GM21423 (cell line): ENCODE results near the gene PTPN14.
"Not testable (repeated sequence)": the region's sequence is repeated elsewhere in the genome, so short reads cannot be mapped to it uniquely, and the experiment has no call there.

Experiments
- ATAC-seq: cut with Tn5 transposase; IDR thresholded peaks from one replicate; pipeline ENCODE4 v1.9.1; 2021; ENCODE audit warnings: mild to moderate bottlenecking, moderate library complexity; ENCODE audit not compliant: unreplicated experiment

Gene PTPN14

DNA sequence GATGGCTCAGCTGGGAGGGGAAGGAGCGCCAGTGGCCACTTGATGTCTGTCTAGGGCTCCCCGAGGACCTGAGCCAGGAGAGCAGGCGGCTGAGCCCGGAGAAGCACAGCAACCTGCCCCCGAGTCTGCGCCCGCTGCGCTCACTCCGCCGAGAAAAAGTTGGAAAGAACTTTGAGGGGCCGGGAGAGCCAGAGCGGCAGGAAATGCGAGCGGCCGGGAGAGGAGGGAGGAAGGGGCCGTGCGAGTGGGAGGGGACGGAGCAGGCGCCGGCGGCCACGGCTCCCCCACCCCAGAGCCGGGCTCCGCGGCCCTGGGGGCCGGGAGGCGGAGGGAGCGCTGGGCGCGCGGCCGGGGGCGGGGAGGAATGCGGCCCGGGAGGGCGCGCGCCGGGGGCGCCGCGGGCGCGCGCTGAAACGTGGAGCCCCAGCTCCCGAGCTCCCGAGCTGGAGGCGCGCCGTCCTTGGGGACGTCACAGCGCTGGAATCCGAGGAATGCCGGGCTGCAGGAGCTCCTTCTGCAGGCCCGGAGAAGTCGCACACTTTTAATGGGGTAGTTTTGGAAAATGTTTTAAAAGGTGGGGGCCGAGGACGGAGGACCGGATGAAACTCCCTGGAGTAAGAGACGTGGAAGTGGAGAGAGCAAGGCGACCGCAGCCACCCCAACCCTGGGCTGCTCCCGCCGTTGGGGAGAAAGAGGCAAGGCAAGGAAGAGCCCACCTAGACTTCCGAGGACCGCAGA, at the start of gene PTPN14:
Gene PTPN14, minus strand, starts transcription at position 167 of the 738 bp plus-strand sequence. CDS start 86,799 bp downstream, outside the sequence.
- ATAC-seq, result peak; percentile 39

DNA sequence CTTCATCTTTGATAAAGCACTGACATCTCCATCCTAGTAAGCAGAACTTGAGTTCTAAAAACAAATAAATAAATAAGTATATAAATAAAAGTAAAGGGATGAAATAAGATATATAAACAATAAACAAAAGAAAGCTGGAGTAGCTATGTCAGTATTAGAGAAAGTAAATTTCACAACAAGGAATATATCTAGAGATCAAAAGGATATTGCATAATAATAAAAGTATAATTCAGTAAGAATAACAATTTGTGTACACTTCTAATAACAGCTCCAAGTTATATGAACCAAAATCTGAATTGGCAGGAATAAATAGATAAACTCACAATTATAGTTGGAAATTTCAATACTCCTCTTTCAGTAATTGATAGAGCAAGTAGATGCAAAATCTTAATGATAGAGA, 41.8 kb upstream of the PTPN14 start:
- ATAC-seq, result no peak

DNA sequence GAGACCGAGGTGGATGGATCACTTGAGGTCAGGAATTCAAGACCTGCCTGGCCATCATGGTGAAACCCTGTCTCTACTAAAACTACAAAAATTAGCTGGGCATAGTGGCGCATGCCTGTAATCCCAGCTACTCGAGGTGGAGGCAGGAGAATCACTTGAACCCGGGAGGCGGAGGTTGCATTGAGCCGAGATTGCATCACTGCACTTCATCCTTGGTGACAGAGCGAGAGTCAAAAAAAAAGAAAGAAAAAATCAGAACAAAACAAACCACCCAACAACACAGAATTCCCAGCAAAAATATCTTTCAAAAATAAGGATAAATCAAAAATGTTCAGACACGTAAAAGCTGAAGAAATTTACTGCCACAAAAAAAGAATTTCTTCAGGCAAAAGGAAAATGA, 40.5 kb upstream of the PTPN14 start:
- ATAC-seq, result not testable (repeated sequence)

DNA sequence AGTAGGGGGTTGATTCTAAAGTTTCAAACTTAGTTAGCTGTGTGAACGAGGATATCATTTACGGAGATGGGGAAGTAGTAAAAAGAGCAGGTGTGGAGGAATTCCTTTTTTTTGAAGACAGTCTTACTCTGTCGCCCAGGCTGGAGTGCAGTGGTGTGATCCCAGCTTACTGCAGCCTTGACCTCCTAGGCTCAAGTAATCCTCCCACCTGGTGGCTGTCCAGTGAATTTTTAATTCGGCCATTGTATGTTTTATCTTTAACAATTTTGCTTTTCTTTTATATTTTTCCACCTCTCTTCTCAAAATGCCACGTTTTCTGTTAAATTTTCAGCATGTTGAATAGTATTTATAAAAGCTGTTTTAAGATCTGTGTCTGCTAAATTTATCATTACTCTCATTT, 39.3 kb upstream of the PTPN14 start:
- no peak for ATAC-seq

DNA sequence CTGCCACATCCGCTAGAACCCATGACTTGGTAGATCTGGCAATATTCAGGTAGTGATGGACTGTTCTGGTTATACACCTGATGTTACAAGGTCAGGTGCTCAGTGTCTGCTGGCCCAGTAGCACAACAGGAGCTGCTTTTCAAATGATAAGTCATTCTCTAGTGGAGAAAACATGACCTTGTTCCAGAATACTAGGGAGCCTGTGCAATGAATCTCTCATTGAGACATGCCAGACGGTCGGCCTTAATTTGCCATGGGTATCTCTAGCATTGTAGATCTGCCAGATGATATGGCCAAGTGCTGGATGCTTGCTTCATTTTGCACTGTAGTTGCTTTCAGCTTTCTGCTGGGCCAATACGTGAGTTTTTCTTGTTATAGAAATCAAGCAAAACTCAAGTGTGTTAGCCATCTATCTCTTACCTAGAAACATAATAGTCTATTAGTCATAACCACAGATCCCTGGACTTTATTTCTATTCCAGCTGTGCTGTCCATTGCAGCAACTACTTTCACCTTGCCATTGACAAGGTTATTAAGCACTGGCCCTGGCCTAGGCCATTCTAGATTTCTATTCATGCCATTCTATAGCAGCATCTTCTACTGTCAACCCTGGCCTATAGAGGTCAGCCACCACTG, 37.7 kb upstream of the PTPN14 start:
- no peak for ATAC-seq

DNA sequence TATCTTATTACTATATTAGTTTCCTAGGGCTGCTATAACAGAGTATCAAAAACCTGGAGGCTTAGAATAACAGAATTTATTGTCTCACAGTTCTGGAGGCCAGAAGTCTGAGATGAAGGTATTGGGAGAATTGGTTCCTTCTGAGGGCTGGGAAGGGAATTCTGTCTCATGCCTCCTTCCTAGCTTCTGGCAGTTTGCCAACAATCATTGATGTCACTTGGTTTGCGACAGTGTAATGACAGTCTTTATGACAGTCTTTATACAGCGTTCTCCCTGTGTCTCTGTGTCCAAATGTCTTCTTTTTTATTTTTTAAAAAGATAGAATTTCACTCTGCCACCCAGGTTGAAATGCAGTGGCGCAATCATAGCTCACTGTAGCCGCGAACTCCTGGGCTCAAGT, 35.8 kb upstream of the PTPN14 start:
- ATAC-seq, result no peak

DNA sequence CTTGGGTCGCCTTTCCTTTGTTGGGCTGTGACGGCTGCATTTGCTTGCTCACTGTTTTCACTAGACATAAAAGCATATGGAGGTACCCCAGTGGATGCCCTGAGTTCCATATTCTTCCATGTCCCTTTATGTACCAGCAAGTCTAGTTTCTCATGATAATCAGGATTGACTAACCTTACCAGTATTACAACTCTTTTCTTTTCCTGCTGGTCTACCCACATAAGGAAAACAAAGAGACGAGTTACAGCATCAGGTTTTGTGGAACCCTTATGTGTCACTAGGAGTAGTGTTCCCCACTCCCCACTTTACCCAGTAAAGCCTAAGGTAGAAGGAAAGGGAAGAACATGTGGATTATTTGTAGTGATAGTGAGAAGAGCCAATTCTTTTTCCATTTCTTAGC, 35.2 kb upstream of the PTPN14 start:
- no peak for ATAC-seq

DNA sequence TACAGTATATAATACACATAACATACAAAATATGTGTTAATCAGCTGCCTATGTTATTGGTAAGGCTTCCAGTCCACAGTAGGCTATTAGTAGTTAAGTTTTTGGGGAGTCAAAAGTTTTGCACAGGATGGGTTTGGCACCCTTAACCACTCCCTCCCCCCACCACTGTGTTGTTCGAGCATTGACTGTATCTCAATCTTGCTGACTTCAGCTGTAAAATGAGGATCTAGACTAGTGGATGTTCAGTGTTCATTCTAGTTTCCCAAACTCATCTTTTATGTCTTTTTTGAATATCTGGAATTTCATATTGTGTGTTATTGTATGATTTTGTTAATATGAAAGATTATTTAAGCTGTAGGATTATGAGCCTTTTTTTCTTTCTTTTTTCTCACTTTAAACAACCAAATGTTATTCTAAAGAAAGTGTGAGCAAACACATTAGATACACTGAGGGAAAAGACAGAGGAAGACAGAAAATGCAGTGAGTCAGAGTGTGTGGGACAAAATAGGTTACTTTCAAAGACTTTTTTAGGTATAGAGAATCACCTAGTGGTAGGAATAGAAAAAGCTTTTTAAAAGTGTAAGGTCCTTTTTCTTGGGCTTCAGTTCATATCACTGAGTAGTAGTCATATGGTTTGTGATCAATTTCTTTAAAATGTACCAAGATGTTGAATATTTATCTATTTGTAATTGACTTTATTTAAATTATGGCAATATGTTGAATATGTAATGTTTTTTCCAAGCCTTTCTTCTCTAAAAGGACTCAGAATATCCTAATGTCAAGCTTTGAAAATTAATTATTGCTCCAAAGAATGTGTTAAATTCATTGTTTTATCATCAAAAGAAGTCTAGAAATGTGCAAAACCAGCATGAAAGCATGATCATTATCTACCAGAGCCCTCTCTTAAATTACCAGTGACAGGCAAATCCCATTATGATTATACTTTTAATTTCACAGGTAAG, 33.7 kb upstream of the PTPN14 start:
- ATAC-seq, result peak; percentile 73

DNA sequence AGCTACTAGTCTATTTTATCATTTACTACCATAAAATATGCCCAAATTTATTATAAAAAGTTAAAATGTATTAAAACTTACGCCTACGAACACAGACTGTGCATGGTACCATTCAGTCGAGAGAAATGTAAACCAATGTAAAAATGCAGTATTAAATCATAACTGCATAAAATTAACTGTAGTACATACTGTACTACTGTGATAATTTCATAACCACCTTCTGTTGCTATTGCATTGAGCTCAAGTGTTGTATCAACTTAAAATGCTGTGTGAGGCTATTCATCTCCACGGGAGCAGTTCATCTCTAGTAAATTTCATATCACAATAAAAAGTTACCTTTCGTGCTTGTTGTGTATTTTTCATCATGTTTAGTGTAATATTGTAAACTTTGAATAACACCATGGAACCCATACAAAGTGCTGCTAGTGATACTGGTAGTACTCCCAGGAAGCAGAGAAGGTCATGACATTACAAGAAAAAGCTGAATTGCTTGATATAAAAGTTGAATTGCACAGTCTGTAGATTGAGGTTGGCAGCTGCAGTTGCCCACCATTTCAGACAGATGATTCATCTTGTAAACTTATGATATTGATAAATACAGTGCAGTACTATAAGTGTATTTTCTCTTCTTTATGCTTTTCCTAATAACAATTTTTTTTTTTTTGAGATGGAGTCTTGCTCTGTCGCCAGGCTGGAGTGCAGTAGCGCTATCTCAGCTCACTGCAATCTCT, 32.6 kb upstream of the PTPN14 start:
- no peak for ATAC-seq

DNA sequence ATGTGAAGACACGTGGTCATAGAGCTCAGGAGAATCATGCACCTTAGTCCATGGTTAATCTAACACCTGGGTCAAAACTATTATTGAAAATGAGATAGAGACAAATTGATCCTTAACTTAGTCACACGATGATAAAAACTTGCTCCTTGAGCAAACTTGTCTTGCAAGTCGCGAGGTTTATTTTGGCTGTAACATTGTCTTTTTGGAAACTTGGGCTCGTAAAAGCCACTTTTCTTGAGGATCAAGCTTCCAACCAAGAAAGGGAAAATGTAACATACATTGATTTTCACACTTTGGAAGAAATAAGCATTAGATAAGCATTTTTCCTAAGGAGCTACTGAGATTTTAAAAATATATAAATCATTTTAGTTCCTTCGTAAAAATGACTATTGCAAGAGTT, 31.7 kb upstream of the PTPN14 start:
- no peak for ATAC-seq

DNA sequence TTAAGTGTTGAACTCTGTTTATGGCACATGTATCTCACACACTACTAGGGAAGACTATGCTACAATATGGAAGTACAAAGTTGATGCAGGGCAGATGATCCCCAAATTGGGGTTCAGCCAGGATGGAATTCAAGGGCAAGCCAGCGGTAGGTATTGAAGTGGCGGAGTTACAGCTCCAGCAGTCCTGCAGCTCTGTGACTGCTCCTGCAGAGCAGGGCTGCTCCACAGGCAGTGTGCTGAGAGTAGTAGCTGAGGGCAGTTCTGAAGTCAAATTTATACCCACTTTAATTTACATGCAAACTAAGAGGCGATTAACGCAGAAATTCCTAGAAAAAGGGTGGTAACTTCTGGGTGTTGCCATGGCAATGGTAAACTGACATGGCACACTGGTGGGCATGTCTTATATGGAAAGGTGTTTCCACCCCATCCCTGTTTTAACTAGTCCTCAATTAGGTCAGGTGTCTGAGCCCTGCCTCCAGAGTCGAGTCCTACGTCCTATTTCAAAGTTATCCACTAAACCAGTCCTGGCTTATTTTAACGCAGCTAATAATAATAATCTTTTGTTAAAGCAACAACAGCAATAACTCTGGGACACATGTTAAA, 31.0 kb upstream of the PTPN14 start:
- no peak for ATAC-seq

DNA sequence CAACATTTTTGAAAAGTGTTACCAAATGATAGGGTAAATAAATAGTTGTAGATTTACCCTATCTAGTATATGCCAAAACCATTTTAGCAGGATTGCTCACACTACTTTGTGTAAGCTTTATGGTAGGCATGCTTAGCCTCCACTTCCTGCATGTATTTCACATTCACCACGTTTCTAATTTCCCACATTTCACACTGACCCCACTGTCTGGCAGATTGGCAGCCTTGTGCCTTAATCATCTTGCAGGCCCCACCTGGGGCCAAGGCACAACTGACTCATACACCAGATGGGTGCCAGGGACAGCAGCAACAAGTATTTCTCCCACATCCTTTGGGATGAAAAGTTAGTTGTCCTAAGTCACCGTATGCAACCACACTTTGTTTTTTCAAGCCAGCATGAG, 30.4 kb upstream of the PTPN14 start:
- ATAC-seq, result no peak

DNA sequence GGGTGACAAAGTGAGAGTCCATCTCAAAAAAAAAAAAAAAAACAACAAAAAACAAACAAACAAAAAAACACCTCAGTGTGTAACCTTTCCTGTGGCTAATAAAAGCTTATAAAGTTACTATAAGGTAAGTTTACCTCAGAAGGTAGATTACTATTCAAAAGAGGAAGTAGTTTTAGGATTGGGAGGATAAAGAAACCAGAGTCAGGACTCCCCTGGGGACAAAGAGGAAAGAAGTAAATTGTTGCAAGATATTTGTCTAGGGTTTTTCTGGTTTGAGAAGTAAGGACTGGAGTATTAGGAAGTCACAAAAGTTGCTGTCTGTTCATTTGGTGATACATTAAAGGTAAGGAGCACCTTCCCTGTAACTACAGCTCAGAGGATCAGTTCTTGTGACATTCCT, 27.8 kb upstream of the PTPN14 start:
- no peak for ATAC-seq

DNA sequence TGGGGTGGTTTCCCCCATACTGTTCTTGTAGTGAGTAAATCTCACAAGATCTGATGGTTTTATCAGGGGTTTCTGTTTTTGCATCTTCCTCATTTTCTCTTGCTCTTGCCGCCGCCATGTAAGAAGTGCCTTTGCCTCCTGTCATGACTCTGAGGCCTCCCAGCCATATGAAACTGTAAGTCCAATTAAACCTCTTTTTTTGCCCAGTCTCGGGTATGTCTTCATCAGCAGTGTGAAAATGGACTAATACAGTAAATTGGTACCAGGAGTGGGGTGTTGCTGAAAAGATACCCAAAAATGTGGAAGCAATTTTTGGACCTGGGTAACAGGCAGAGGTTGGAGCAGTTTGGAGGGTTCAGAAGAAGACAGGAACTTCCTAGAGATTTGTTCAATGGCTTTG, 24.7 kb upstream of the PTPN14 start:
- not testable (repeated sequence) for ATAC-seq

DNA sequence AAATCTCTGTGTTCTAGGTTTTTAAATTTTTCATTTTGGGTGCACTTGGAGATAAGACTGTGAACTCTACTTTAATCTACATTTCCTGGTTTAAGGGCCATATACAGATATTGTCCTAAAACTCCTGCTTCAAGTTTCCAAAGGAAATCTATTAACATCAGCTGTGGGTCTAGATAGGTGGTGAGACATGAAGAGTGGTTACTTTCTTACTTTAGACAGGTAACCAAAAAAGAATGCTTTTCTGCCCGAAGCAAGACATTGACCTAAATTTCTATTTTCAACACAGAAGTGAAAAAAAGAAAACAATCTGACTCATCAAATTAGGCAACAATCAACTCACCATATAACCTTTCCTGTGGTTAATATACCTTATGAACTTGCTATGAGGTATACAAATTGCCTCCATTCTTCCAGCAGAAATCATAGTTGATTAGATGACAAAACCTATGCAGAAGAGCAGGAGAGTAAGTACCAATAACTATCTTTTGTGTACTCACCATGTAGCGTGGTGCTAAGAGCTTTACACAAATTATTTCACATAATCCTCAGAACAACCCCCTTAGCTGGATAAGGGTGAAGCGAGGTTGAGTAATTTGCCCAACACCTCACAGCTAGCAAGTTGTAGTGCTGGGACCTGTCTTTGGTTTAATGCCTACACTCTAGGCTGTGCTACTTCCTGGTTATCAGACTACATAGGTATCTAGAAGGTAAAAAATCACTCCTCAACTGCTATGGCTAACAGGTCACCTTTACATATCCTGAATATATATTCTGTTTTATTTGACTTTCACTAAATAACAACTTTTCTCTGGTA, 23.4 kb upstream of the PTPN14 start:
- no peak for ATAC-seq

DNA sequence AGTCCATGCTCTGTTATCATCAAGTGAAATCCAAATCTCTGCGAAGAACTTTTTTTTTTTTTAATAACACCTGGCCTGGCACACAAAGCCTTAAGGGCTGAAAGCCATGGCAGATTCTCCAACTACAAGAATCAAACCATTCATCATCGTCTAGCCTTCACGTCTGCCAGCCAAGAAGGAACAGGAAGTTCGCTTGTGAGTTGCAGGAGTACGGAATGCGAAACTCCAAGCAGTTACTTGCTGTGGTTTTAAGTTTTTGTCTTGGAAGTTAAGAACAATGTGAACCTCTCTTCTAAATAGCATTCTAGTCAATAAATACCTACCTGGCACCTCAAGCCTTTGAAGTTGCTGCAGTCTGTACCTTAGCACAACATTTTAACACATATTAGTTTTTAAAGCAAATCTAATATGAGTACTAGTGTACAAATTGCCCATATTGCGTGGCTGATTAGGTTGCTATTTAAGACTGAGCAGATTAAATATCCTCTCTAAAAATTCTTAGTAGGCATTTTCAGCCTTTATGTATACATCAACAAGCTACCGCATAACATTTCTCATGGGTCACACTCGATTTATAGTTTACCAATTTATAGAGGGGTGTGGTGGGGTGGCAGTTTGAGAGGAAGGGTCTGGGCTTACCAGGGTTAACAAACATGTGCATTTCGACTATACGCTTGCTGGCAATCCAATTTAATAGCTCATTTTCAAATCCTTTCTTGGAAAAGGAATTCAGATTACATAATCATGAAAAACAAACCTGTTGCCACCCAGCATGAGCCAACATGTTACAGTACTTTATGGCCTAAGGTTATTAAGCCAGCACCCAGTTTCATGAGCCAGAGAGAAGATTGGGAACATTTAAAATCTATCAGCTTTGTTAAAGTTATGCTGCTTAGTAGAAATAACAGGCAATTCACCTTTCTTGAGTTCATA, 22.2 kb upstream of the PTPN14 start:
- ATAC-seq, result no peak

DNA sequence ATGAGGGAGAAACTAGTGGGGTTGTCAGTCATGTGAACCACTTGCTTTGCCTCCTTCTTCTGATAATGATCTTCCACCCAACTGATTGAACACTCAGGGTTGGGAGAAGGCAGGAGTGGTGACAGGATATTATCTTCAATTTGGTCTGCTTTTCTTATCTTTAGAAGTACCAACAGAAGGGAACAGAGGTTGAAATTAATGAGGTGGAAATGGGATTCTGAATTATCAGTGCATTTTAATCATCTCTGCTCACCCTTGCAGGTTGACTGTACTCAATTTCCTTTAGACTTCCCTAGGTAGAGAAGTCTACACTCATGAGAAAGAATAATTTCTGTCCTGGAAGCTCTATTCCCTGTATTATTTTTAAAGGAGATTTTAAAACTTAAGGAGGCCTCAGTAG, 19.9 kb upstream of the PTPN14 start:
- no peak for ATAC-seq

DNA sequence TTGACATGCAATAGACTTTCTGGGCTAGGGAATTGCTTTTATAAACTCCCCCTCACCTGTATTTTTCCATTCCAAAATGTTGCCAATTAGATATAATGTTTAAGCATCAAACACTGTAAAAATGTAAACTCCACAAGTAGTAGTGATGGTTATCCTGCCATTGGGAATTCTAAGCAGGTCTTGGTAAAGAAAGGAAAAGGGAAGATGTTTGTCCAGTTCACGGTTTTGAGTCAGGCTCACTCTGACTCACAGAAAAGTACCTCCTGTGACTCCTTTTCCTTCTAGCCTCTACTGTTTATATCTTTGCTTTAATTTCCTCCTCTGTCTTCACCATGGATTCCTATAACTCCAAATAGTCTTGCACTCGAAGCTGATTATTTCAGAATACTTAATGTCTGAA, 19.0 kb upstream of the PTPN14 start:
- no peak for ATAC-seq
